Measurements from ENCODE around the gene UGT3A2. TPM values are rescaled to one million over a fixed set of nuclear protein-coding genes. Genes with fewer than 3 reads are reported as not detected.

UGT3A2 gene
- total RNA-seq, 3 donors from 2014 or later (not counting 1 experiment from before 2014, with no cell fraction given): 0.25 TPM; not detected in 1

DNA sequence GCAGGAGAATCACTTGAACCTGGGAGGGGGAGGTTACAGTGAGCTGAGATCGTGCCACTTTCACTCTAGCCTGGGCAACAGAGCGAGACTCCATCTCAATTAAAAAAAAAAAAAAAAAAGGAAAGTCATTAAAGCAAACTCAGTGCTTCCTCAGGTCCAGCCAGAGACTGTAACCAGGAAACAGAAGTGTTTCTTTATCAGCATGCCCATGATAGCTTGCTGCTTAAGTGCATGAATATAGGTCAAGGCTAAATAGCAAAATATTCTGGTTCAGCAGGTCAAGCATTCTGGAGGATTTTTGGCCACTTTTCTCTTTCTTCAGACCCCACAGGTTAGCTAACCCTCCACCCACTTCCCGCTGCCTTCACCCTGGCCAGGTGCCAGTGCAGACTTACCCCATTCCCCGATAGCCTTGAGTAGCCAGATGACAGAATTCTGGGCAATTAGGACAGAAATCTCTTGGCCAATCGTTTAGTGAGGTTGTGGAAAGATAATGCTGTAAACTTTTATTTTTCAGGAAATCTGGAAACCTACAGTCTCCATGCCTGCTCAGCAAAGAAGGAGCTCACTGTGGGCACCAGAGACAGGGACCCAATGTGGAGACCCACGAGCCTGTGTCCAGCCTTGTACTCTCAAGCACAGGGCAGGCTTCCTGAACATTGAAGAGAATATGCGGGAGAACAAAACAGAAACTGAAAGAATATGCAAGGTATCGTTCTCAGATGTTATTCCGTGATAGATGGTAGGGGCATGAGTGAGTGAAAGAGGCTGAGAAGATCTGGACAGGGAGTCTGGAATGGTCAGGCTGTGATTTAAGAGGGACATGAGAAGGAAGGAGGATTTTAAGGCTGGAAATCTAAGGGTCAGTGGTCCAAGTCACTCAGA is 4.2 kb upstream of the UGT3A2 start:
- no peak for TF ChIP-seq CTCF (IDR thresholded peaks at IDR 0.05)
- intact Hi-C loops (cut with micrococcal nuclease): no loop called here
- Mint-ChIP-seq H3K27ac (peak overlapping the region in 1 of 2 donors; percentile 66), H3K4me1 (peaks cover 12 to 15% of the 10 kb centered on the region in 2 donors), H3K4me3 (peak overlapping the region; percentile 74), H3K36me3 (no peaks in the 10 kb centered on the region), H3K9me3 (no peaks in the 10 kb centered on the region), H3K27me3 (ENCODE audit: low read depth in 2 of 2) (peaks cover 12 to 21% of the 10 kb centered on the region in 2 donors)
- Histone ChIP-seq H3K4me1 (ENCODE audit: control insufficient read depth, insufficient read depth, low read length) (peaks cover 5% of the 10 kb centered on the region), H3K9me3 (ENCODE audit: control insufficient read depth, insufficient read depth, low read length) (no peaks in the 10 kb centered on the region), H3K36me3 (ENCODE audit: control insufficient read depth, insufficient read depth, low read length) (no peaks in the 10 kb centered on the region), H3K4me3 (ENCODE audit: low read length) (peak overlapping the region; percentile 4), H3K27me3 (ENCODE audit: control insufficient read depth, insufficient read depth, low read length) (peaks cover 2% of the 10 kb centered on the region), H3K27ac (ENCODE audit: low read length) (no peak overlapping the region)
- ATAC-seq: peak in 2 of 3 donors; percentile 63 to 73
- DNase-seq: peak in 1 of 2 donors; percentile 12
- WGBS (ENCODE audit: insufficient coverage): 33% methylated on average over 8 of the region's 9 CpGs

DNA sequence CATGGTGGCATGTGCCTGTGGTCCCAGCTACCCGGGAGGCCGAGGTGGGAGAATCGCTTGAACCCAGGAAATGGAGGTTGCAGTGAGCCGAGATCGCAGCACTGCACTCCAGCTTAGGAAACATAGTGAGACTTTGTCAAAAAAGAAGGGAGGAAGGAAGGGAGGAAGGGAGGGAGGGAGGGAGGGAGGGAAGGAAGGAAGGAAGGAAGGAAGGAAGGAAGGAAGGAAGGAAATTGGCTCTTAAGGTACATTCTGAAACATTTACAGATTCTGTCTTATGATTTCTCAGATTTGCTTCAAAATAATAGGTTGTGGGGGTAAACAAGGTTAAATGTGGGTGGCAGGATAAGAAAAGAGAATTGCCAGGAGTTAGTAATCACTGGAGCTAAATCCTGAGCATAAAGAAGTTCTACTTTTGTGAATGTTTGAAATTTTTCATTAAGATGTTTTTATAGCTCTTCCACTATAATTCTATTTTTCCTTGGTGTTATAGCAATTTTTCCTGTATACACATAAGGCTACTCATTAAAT is 2.1 kb upstream of the UGT3A2 start:
- no peaks in the 10 kb centered on the region for H3K9me3 Mint-ChIP-seq
- peaks cover 5% of the 10 kb centered on the region for H3K4me1 ChIP-seq (ENCODE audit: control insufficient read depth, insufficient read depth, low read length)
- H3K4me1 Mint-ChIP-seq: peaks cover 12 to 15% of the 10 kb centered on the region in 2 donors
- TF ChIP-seq CTCF (IDR thresholded peaks at IDR 0.05): no peak
- no peak overlapping the region for H3K27ac ChIP-seq (ENCODE audit: low read length)
- intact Hi-C loops (cut with micrococcal nuclease): no loop called here
- H3K9me3 ChIP-seq (ENCODE audit: control insufficient read depth, insufficient read depth, low read length): no peaks in the 10 kb centered on the region
- no peaks in the 10 kb centered on the region for H3K36me3 ChIP-seq (ENCODE audit: control insufficient read depth, insufficient read depth, low read length)
- no peak overlapping the region for H3K27ac Mint-ChIP-seq
- ATAC-seq (no peak), DNase-seq (no peak)
- no peak overlapping the region for H3K4me3 ChIP-seq (ENCODE audit: low read length)
- H3K27me3 ChIP-seq (ENCODE audit: control insufficient read depth, insufficient read depth, low read length): peaks cover 2% of the 10 kb centered on the region
- 97% methylated on average over 5 of the region's 5 CpGs for WGBS (ENCODE audit: insufficient coverage)
- peaks cover 12 to 21% of the 10 kb centered on the region in 2 donors for H3K27me3 Mint-ChIP-seq (ENCODE audit: low read depth in 2 of 2)
- no peaks in the 10 kb centered on the region for H3K36me3 Mint-ChIP-seq
- no peak overlapping the region for H3K4me3 Mint-ChIP-seq

- no peaks in the 10 kb centered on the region for H3K4me1 ChIP-seq (ENCODE audit: control insufficient read depth, insufficient read depth, low read length)
- WGBS (ENCODE audit: insufficient coverage): 36% methylated on average over 13 of the region's 13 CpGs
- peaks cover 2% of the 10 kb centered on the region for H3K27me3 ChIP-seq (ENCODE audit: control insufficient read depth, insufficient read depth, low read length)
- Mint-ChIP-seq H3K27me3 (ENCODE audit: low read depth in 2 of 2) (peaks cover 12 to 21% of the 10 kb centered on the region in 2 donors), H3K36me3 (no peaks in the 10 kb centered on the region), H3K9me3 (no peaks in the 10 kb centered on the region), H3K27ac (no peak overlapping the region), H3K4me1 (peaks cover 7 to 8% of the 10 kb centered on the region in 2 donors), H3K4me3 (no peak overlapping the region)
- no peak for ATAC-seq
- H3K36me3 ChIP-seq (ENCODE audit: control insufficient read depth, insufficient read depth, low read length): no peaks in the 10 kb centered on the region
- intact Hi-C loops (cut with micrococcal nuclease): no loop called here
- no peaks in the 10 kb centered on the region for H3K9me3 ChIP-seq (ENCODE audit: control insufficient read depth, insufficient read depth, low read length)
- H3K27ac ChIP-seq (ENCODE audit: low read length): no peak overlapping the region
- TF ChIP-seq CTCF (IDR thresholded peaks at IDR 0.05): no peak
- no peak overlapping the region for H3K4me3 ChIP-seq (ENCODE audit: low read length)
- DNase-seq: no peak
These were observed 612 bp downstream of the UGT3A2 start for GRCh38 chr5:36066001-36066539.
